Natural killer cell treated with Interleukin-12 subunit alpha and Interleukin-12 subunit beta and Interleukin-15 and Interleukin-18, amount 100 ng/mL, for 72 hours (primary cell): ENCODE data around the gene RDH16. TPM values are rescaled to one million over a fixed set of nuclear protein-coding genes. Genes with fewer than 3 reads are reported as not detected.

Experiments used
- ATAC-seq, 2 donors: fragments of 150-1000 bp; cut with Tn5 transposase in 1 of 2; sonication (Bioruptor Pico), chemical (Tn5 transposase) in 1 of 2; 2 replicates each; pipeline ENCODE4 v1.10.0; 2021
- DNase-seq: peaks from one replicate; pipeline ENCODE4 v3.0.0; 2022; ENCODE audit warnings: low spot score
- H3K27ac Mint-ChIP-seq, 2 donors: 1 replicate in 1 of 2; 2 replicates in 1 of 2; pipeline ENCODE4 v1.8.0; 2022; ENCODE audit warnings: mixed read lengths in 2 of 2, mild to moderate bottlenecking in 1 of 2, moderate library complexity in 1 of 2
- H3K27me3 Mint-ChIP-seq, 2 donors: 1 replicate in 1 of 2; 2 replicates in 1 of 2; pipeline ENCODE4 v1.8.0; 2022; ENCODE audit warnings: mixed read lengths in 2 of 2
- H3K36me3 Mint-ChIP-seq: one replicate; pipeline ENCODE4 v1.8.0; 2022; ENCODE audit warnings: mixed read lengths
- H3K4me1 Mint-ChIP-seq, 2 donors: 1 replicate in 1 of 2; 2 replicates in 1 of 2; pipeline ENCODE4 v1.8.0; 2022; ENCODE audit warnings: low read depth in 2 of 2, mixed read lengths in 2 of 2, mild to moderate bottlenecking in 1 of 2
- H3K4me3 Mint-ChIP-seq: one replicate; pipeline ENCODE4 v1.8.0; 2022; ENCODE audit warnings: mixed read lengths
- H3K9me3 Mint-ChIP-seq: 2 replicates; pipeline ENCODE4 v1.8.0; 2022; ENCODE audit warnings: mixed read lengths
- total RNA-seq, 2 donors: library from RNA; stranded (reverse); gene quantifications; one replicate each; pipeline ENCODE4 v1.2.3, GENCODE V29; 2022

RDH16 gene
- under 1 TPM; 0.52 to 0.78 TPM for total RNA-seq

- no peaks in the 10 kb centered on the region for H3K36me3 Mint-ChIP-seq
- peaks cover 7 to 13% of the 10 kb centered on the region in 2 donors for H3K27me3 Mint-ChIP-seq
- no peak for DNase-seq
- ATAC-seq = no peak
- no peak within 1 kb of the TSS for H3K27ac Mint-ChIP-seq
- no peak within 1 kb of the TSS for H3K4me3 Mint-ChIP-seq
- H3K9me3 Mint-ChIP-seq = no peaks in the 10 kb centered on the region
- H3K4me1 Mint-ChIP-seq = no peaks in the 10 kb centered on the region
These were observed at the start of gene RDH16 for GRCh38 chr12:56957229-56958052. Gene RDH16, minus strand, starts transcription at chr12:56957608. Its CDS starts 146 bp downstream, at chr12:56957462.

- Mint-ChIP-seq H3K27me3 (peaks cover 0 to 2% of the 10 kb centered on the region in 2 donors), H3K9me3 (no peaks in the 10 kb centered on the region), H3K27ac (peak overlapping the region; percentile 85 to 97), H3K4me3 (peak overlapping the region; percentile 87), H3K36me3 (peaks cover 24% of the 10 kb centered on the region), H3K4me1 (peaks cover 32 to 53% of the 10 kb centered on the region in 2 donors)
- peak; percentile 29 to 37 for ATAC-seq
- no peak for DNase-seq
These were observed 49.5 kb upstream of the RDH16 start for GRCh38 chr12:57006809-57007475.

- H3K27me3 Mint-ChIP-seq = no peaks in the 10 kb centered on the region
- peak; percentile 81 for DNase-seq
- H3K9me3 Mint-ChIP-seq = no peaks in the 10 kb centered on the region
- H3K4me3 Mint-ChIP-seq = peak within 1 kb of the TSS; percentile 96
- ATAC-seq = peak; percentile 93 to 95
- peaks cover 34 to 51% of the 10 kb centered on the region in 2 donors for H3K4me1 Mint-ChIP-seq
- peaks cover 24% of the 10 kb centered on the region for H3K36me3 Mint-ChIP-seq
- H3K27ac Mint-ChIP-seq = peak within 1 kb of the TSS; percentile 85 to 97
These were observed 48.8 kb upstream of the RDH16 start, which contains the start of gene ZBTB39 for GRCh38 chr12:57005980-57006808. Gene ZBTB39, minus strand, starts transcription at chr12:57006546. Its CDS starts 1,629 bp downstream, at chr12:57004917.

- no peak for DNase-seq
- no peaks in the 10 kb centered on the region for H3K27me3 Mint-ChIP-seq
- H3K27ac Mint-ChIP-seq = peak overlapping the region in 1 of 2 donors; percentile 91
- no peaks in the 10 kb centered on the region for H3K9me3 Mint-ChIP-seq
- peaks cover 24% of the 10 kb centered on the region for H3K36me3 Mint-ChIP-seq
- peak overlapping the region; percentile 96 for H3K4me3 Mint-ChIP-seq
- H3K4me1 Mint-ChIP-seq = peaks cover 47 to 66% of the 10 kb centered on the region in 2 donors
- ATAC-seq = no peak
These were observed 47.2 kb upstream of the RDH16 start for GRCh38 chr12:57004651-57005050.

- H3K36me3 Mint-ChIP-seq = peaks cover 24% of the 10 kb centered on the region
- DNase-seq (no peak), ATAC-seq (no peak)
- peaks cover 59 to 78% of the 10 kb centered on the region in 2 donors for H3K4me1 Mint-ChIP-seq
- no peak overlapping the region for H3K27ac Mint-ChIP-seq
- H3K9me3 Mint-ChIP-seq = no peaks in the 10 kb centered on the region
- no peak overlapping the region for H3K4me3 Mint-ChIP-seq
- no peaks in the 10 kb centered on the region for H3K27me3 Mint-ChIP-seq
These were observed 46.0 kb upstream of the RDH16 start for GRCh38 chr12:57003395-57003794.

GRCh38 chr12:57001448-57001906, 44.1 kb upstream of the RDH16 start:
- no peaks in the 10 kb centered on the region for H3K27me3 Mint-ChIP-seq
- peaks cover 24% of the 10 kb centered on the region for H3K36me3 Mint-ChIP-seq
- ATAC-seq (peak; percentile 39 to 43), DNase-seq (peak; percentile 68)
- peaks cover 59 to 67% of the 10 kb centered on the region in 2 donors for H3K4me1 Mint-ChIP-seq
- no peak overlapping the region for H3K27ac Mint-ChIP-seq
- H3K9me3 Mint-ChIP-seq = no peaks in the 10 kb centered on the region
- no peak overlapping the region for H3K4me3 Mint-ChIP-seq

GRCh38 chr12:57000393-57000792, 43.0 kb upstream of the RDH16 start:
- Mint-ChIP-seq H3K9me3 (no peaks in the 10 kb centered on the region), H3K4me3 (no peak overlapping the region), H3K36me3 (peaks cover 20% of the 10 kb centered on the region), H3K27ac (peak overlapping the region; percentile 9 to 89), H3K27me3 (no peaks in the 10 kb centered on the region), H3K4me1 (peaks cover 57 to 62% of the 10 kb centered on the region in 2 donors)
- no peak for DNase-seq
- ATAC-seq = peak in 1 of 2 donors; percentile 26

GRCh38 chr12:56999456-56999855, 42.0 kb upstream of the RDH16 start:
- H3K9me3 Mint-ChIP-seq = no peaks in the 10 kb centered on the region
- no peak for DNase-seq
- ATAC-seq = no peak
- no peaks in the 10 kb centered on the region for H3K27me3 Mint-ChIP-seq
- peaks cover 52% of the 10 kb centered on the region in 2 donors for H3K4me1 Mint-ChIP-seq
- H3K36me3 Mint-ChIP-seq = peaks cover 16% of the 10 kb centered on the region
- H3K4me3 Mint-ChIP-seq = peak overlapping the region; percentile 74
- peak overlapping the region; percentile 89 for H3K27ac Mint-ChIP-seq

- Mint-ChIP-seq H3K9me3 (no peaks in the 10 kb centered on the region), H3K36me3 (peaks cover 14% of the 10 kb centered on the region), H3K4me3 (peak overlapping the region; percentile 74), H3K27me3 (no peaks in the 10 kb centered on the region), H3K27ac (peak overlapping the region; percentile 89), H3K4me1 (peaks cover 47 to 48% of the 10 kb centered on the region in 2 donors)
- ATAC-seq (peak; percentile 80 to 83), DNase-seq (no peak)
These were observed 41.6 kb upstream of the RDH16 start for GRCh38 chr12:56998981-56999380.

GRCh38 chr12:56998316-56998715, 40.9 kb upstream of the RDH16 start:
- ATAC-seq = no peak
- DNase-seq = no peak
- peaks cover 44 to 45% of the 10 kb centered on the region in 2 donors for H3K4me1 Mint-ChIP-seq
- H3K36me3 Mint-ChIP-seq = peaks cover 7% of the 10 kb centered on the region
- peak overlapping the region; percentile 89 for H3K27ac Mint-ChIP-seq
- peak overlapping the region; percentile 74 for H3K4me3 Mint-ChIP-seq
- no peaks in the 10 kb centered on the region for H3K27me3 Mint-ChIP-seq
- no peaks in the 10 kb centered on the region for H3K9me3 Mint-ChIP-seq

- H3K27ac Mint-ChIP-seq = no peak overlapping the region
These were observed 39.6 kb upstream of the RDH16 start for GRCh38 chr12:56996793-56997545.

GRCh38 chr12:56995930-56996496, 38.6 kb upstream of the RDH16 start:
- no peaks in the 10 kb centered on the region for H3K36me3 Mint-ChIP-seq
- no peak for ATAC-seq
- no peaks in the 10 kb centered on the region for H3K27me3 Mint-ChIP-seq
- H3K27ac Mint-ChIP-seq = no peak overlapping the region
- H3K4me3 Mint-ChIP-seq = no peak overlapping the region
- no peak for DNase-seq
- H3K4me1 Mint-ChIP-seq = peaks cover 37 to 44% of the 10 kb centered on the region in 2 donors
- H3K9me3 Mint-ChIP-seq = no peaks in the 10 kb centered on the region

More at GRCh38 chr12:56996793-56997545, 39.6 kb upstream of the RDH16 start:
- Mint-ChIP-seq H3K4me3 (no peak overlapping the region), H3K4me1 (peaks cover 36 to 42% of the 10 kb centered on the region in 2 donors), H3K36me3 (no peaks in the 10 kb centered on the region), H3K27me3 (no peaks in the 10 kb centered on the region), H3K9me3 (no peaks in the 10 kb centered on the region)
- DNase-seq = no peak
- ATAC-seq = no peak
